K562 (cell line): ENCODE measurements around the gene DDAH1. TPM values are rescaled to one million over a fixed set of nuclear protein-coding genes. Genes with fewer than 3 reads are reported as not detected.
A peak's percentile ranks its signal among the peaks of the same experiment; 100 is the strongest.

ENCODE experiments used
- FOXJ2 ChIP-seq: fragments of 200-800 bp; sonication (Bioruptor generic); IDR thresholded peaks from 2 replicates; pipeline ENCODE4 v1.6.1; 2016; ENCODE audit warnings: missing genetic modification characterization, missing compliant biosample characterization
- FOXM1 ChIP-seq, 2 experiments: fragments of 450-650 bp in 1 of 2; sonication (generic) in 1 of 2; formaldehyde crosslinking in 1 of 2; IDR thresholded peaks; 2 replicates each; pipeline versions ENCODE4 v1.6.1 to v1.9.0; 2017 to 2022; ENCODE audit warnings: low read depth in 2 of 2, mild to moderate bottlenecking in 2 of 2, missing genetic modification reagents in 1 of 2, moderate library complexity in 1 of 2
- ILF3 ChIP-seq: fragments of 450-650 bp; IDR thresholded peaks from 2 replicates; pipeline ENCODE4 v1.6.1; 2018; ENCODE audit warnings: antibody characterized with exemption, mild to moderate bottlenecking, moderate library complexity, borderline replicate concordance
- KDM4B ChIP-seq, 2 experiments: fragments of 450-650 bp in 1 of 2; sonication (generic) in 1 of 2; IDR thresholded peaks; 2 replicates each; pipeline ENCODE4 v1.6.1; 2016 to 2017; ENCODE audit warnings: borderline replicate concordance in 2 of 2, antibody characterized with exemption in 1 of 2, low read depth in 1 of 2, mild to moderate bottlenecking in 1 of 2
- MAFK ChIP-seq: IDR thresholded peaks from 2 replicates; pipeline ENCODE4 v1.6.1; 2011; ENCODE audit warnings: low read length, improper control_type of control experiment
- NRF1 ChIP-seq, 2 experiments: fragments of 450-650 bp; IDR thresholded peaks in 1 of 2; conservative IDR thresholded peaks in 1 of 2; 2 replicates each; pipeline ENCODE4 v1.6.1; 2014; ENCODE audit warnings: mild to moderate bottlenecking in 2 of 2
- RBBP5 ChIP-seq: fragments of 200-600 bp; sonication (generic); IDR thresholded peaks from 2 replicates; pipeline ENCODE4 v1.6.1; 2012; ENCODE audit warnings: borderline replicate concordance, mild to moderate bottlenecking, low read length, control low read depth, inconsistent platforms; ENCODE audit not compliant: insufficient read depth, poor library complexity, severe bottlenecking
- polyA plus RNA-seq, 8 experiments: library from polyadenylated mRNA; depleted of rRNA in 4 of 8; stranded (reverse) in 5 of 8; unstranded in 3 of 8; fragments of >200 nt; fragmentation: Nextera tagmentation in 2 of 8; fragmentation: Illumina TruSeq in 1 of 8; extraction: Ambion mirVana in 2 of 8; extraction: Trizol in 1 of 8; gene quantifications; 2 replicates each; pipeline versions ENCODE4 v1.2.1 to v1.2.3, GENCODE V29; 2011 to 2014; ENCODE audit warnings: inconsistent platforms in 1 of 8, missing spikeins in 1 of 8
- total RNA-seq, 7 experiments: library from RNA; depleted of rRNA in 6 of 7; stranded (reverse); fragments of >200 nt in 6 of 7; fragmentation: Illumina TruSeq in 2 of 7; extraction: Trizol in 2 of 7; gene quantifications; 2 replicates each; pipeline versions ENCODE4 v1.2.1 to v1.2.3, GENCODE V29; 2011 to 2021; ENCODE audit warnings: low replicate concordance in 1 of 7
- TF ChIP-seq, protein P1 (sequence below), 2 experiments: fragments of 450-650 bp; formaldehyde crosslinking in 1 of 2; IDR thresholded peaks; 2 replicates each; pipeline versions ENCODE4 v1.4.0 to v1.6.1; 2014 to 2020; ENCODE audit warnings: mild to moderate bottlenecking in 2 of 2, borderline replicate concordance in 1 of 2, low read depth in 1 of 2
- TF ChIP-seq, protein P2 (sequence below): fragments of 450-650 bp; IDR thresholded peaks from 2 replicates; pipeline ENCODE4 v1.6.1; 2016; ENCODE audit warnings: low read depth

Gene DDAH1
- total and polyA plus RNA-seq, 9 of the 15 experiments (the other 6 are each of a cell fraction or from before 2014, with no cell fraction given): 0.04 to 0.24 (median 0.10) TPM

DNA sequence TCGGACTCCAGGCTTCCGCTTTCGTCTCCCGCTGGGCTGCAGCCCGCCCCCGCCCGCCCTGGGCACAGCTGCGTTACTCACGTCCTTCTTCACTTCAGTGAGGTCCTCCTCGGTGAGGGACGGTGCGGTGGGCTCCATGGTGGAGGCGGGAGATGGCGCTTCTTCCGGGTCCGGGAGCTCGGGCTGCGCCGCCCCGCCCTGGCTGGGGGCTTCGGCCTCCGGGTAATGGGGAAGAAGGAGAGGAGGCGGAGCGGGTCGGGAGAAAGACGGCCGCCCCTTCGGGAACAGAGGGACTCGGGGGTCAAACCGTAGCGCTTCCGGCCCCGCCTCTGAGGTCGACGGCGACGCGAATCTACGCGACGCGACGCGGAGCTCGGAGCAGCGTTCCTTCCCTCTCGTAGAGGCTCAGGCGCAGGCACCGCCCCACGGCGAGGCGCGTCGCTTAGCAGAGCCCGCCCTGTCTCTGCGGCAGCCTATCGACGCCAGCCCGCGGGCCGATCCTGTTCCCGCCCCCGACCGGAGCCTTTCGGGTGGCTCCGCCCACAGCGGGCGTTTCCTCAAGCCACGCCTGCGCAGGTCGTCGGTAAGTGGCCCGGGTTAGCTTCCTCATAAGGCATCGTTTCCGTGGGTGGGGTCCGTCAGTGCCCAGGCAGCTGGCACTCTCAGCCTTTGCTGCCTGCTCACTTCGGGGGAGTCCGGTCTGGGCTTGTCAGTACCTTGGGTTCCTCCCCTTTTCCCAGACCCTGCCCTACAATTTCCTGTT lies 188.6 kb downstream of the DDAH1 start, which contains the start of gene BCL10 (continued):
- TF ChIP-seq NRF1 (conservative IDR thresholded peaks at IDR 0.05 in 1 of 2, IDR thresholded peaks at IDR 0.05 in 1 of 2) (peak; percentile 99), RBBP5 (peak; percentile 96), MAFK (no peak), ILF3 (no peak), KDM4B (IDR thresholded peaks at IDR 0.05; ENCODE audit: borderline replicate concordance in 2 of 2, low read depth in 1 of 2) (no peak; a peak in 1 of 4 replicates), FOXJ2 (no peak), FOXM1 (IDR thresholded peaks at IDR 0.05; ENCODE audit: low read depth) (no peak), FOXM1 (CRISPR knock-in tag; IDR thresholded peaks at IDR 0.05; ENCODE audit: low read depth) (no peak)
- TF ChIP-seq, protein P1, sequence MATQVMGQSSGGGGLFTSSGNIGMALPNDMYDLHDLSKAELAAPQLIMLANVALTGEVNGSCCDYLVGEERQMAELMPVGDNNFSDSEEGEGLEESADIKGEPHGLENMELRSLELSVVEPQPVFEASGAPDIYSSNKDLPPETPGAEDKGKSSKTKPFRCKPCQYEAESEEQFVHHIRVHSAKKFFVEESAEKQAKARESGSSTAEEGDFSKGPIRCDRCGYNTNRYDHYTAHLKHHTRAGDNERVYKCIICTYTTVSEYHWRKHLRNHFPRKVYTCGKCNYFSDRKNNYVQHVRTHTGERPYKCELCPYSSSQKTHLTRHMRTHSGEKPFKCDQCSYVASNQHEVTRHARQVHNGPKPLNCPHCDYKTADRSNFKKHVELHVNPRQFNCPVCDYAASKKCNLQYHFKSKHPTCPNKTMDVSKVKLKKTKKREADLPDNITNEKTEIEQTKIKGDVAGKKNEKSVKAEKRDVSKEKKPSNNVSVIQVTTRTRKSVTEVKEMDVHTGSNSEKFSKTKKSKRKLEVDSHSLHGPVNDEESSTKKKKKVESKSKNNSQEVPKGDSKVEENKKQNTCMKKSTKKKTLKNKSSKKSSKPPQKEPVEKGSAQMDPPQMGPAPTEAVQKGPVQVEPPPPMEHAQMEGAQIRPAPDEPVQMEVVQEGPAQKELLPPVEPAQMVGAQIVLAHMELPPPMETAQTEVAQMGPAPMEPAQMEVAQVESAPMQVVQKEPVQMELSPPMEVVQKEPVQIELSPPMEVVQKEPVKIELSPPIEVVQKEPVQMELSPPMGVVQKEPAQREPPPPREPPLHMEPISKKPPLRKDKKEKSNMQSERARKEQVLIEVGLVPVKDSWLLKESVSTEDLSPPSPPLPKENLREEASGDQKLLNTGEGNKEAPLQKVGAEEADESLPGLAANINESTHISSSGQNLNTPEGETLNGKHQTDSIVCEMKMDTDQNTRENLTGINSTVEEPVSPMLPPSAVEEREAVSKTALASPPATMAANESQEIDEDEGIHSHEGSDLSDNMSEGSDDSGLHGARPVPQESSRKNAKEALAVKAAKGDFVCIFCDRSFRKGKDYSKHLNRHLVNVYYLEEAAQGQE (IDR thresholded peaks at IDR 0.05; ENCODE audit: borderline replicate concordance): peak; percentile 13; the same call in 1 of the 2 replicates
- TF ChIP-seq, protein P1 (CRISPR knock-in tag; IDR thresholded peaks at IDR 0.05; ENCODE audit: low read depth): no peak
- TF ChIP-seq, protein P2, sequence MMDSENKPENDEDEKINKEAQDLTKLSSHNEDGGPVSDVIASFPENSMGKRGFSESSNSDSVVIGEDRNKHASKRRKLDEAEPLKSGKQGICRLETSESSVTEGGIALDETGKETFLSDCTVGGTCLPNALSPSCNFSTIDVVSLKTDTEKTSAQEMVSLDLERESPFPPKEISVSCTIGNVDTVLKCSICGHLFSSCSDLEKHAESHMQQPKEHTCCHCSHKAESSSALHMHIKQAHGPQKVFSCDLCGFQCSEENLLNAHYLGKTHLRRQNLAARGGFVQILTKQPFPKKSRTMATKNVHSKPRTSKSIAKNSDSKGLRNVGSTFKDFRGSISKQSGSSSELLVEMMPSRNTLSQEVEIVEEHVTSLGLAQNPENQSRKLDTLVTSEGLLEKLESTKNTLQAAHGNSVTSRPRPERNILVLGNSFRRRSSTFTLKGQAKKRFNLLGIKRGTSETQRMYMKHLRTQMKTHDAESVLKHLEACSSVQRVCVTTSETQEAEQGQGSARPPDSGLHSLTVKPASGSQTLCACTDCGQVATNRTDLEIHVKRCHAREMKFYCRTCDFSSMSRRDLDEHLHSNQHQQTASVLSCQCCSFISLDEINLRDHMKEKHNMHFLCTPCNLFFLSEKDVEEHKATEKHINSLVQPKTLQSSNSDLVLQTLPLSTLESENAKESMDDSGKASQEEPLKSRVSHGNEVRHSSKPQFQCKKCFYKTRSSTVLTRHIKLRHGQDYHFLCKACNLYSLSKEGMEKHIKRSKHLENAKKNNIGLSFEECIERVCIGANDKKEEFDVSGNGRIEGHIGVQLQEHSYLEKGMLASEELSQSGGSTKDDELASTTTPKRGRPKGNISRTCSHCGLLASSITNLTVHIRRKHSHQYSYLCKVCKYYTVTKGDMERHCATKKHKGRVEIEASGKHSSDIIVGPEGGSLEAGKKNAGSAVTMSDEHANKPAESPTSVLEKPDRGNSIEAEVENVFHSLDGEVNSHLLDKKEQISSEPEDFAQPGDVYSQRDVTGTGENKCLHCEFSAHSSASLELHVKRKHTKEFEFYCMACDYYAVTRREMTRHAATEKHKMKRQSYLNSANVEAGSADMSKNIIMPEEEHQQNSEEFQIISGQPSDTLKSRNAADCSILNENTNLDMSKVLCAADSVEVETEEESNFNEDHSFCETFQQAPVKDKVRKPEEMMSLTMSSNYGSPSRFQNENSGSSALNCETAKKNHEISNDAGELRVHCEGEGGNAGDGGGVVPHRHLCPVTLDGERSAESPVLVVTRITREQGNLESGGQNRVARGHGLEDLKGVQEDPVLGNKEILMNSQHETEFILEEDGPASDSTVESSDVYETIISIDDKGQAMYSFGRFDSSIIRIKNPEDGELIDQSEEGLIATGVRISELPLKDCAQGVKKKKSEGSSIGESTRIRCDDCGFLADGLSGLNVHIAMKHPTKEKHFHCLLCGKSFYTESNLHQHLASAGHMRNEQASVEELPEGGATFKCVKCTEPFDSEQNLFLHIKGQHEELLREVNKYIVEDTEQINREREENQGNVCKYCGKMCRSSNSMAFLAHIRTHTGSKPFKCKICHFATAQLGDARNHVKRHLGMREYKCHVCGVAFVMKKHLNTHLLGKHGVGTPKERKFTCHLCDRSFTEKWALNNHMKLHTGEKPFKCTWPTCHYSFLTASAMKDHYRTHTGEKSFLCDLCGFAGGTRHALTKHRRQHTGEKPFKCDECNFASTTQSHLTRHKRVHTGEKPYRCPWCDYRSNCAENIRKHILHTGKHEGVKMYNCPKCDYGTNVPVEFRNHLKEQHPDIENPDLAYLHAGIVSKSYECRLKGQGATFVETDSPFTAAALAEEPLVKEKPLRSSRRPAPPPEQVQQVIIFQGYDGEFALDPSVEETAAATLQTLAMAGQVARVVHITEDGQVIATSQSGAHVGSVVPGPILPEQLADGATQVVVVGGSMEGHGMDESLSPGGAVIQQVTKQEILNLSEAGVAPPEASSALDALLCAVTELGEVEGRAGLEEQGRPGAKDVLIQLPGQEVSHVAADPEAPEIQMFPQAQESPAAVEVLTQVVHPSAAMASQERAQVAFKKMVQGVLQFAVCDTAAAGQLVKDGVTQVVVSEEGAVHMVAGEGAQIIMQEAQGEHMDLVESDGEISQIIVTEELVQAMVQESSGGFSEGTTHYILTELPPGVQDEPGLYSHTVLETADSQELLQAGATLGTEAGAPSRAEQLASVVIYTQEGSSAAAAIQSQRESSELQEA: no peak
